ENCODE data around the gene SMIM30.
"Not testable (repeated sequence)": the region's sequence is repeated elsewhere in the genome, so short reads cannot be mapped to it uniquely, and the experiment has no call there.

Gene SMIM30

GRCh38 chr7:113118074-113118959 lies at the start of gene SMIM30:
Gene SMIM30 (minus strand): TSS chr7:113118554. CDS start chr7:113117578, 976 bp downstream.
- H3K4me3 ChIP-seq (ENCODE audit: low read depth, low read length), result peak within 1 kb of the TSS; percentile 66
- TF ChIP-seq, protein P1, sequence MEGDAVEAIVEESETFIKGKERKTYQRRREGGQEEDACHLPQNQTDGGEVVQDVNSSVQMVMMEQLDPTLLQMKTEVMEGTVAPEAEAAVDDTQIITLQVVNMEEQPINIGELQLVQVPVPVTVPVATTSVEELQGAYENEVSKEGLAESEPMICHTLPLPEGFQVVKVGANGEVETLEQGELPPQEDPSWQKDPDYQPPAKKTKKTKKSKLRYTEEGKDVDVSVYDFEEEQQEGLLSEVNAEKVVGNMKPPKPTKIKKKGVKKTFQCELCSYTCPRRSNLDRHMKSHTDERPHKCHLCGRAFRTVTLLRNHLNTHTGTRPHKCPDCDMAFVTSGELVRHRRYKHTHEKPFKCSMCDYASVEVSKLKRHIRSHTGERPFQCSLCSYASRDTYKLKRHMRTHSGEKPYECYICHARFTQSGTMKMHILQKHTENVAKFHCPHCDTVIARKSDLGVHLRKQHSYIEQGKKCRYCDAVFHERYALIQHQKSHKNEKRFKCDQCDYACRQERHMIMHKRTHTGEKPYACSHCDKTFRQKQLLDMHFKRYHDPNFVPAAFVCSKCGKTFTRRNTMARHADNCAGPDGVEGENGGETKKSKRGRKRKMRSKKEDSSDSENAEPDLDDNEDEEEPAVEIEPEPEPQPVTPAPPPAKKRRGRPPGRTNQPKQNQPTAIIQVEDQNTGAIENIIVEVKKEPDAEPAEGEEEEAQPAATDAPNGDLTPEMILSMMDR (IDR thresholded peaks at IDR 0.05; ENCODE audit: low read depth, low read length, missing control alignments), result no peak
- in situ Hi-C loops (cut with HindIII; ENCODE audit: low sequenced_read_pairs), result no loop called here
- peak; percentile 60 for DNase-seq (ENCODE audit: low read depth)

DNA sequence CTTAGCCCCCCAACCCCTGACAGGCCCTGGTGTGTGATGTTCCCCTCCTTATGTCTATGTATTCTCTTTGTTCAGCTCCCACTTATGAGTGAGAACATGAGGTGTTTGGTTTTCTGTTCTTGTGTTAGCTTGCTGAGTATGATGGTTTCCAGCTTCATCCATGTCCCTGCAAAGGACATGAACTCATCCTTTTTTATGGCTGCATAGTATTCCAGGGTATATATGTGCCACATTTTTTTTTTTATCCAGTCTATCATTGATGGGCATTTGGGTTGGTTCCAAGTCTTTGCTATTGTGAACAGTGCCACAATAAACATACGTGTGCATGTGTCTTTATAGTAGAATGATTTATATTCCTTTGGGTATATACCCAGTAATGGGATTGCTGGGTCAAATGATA lies 47.8 kb upstream of the SMIM30 start:
- in situ Hi-C loops (cut with HindIII; ENCODE audit: low sequenced_read_pairs); DNase-seq (ENCODE audit: low read depth); H3K4me3 ChIP-seq (ENCODE audit: low read depth, low read length): not testable (repeated sequence)

- H3K4me3 ChIP-seq (ENCODE audit: low read depth, low read length), result no peak overlapping the region
- TF ChIP-seq, protein P1 (IDR thresholded peaks at IDR 0.05; ENCODE audit: low read depth, low read length, missing control alignments), result no peak
- DNase-seq (ENCODE audit: low read depth), result no peak
- in situ Hi-C loops (cut with HindIII; ENCODE audit: low sequenced_read_pairs), result no loop called here
These were observed 42.7 kb upstream of the SMIM30 start for GRCh38 chr7:113161050-113161449.

- peak; percentile 15 for DNase-seq (ENCODE audit: low read depth)
- no peak overlapping the region for H3K4me3 ChIP-seq (ENCODE audit: low read depth, low read length)
- TF ChIP-seq, protein P1 (IDR thresholded peaks at IDR 0.05; ENCODE audit: low read depth, low read length, missing control alignments), result peak; percentile 84
- in situ Hi-C loops (cut with HindIII; ENCODE audit: low sequenced_read_pairs), result no loop called here
These were observed 41.5 kb upstream of the SMIM30 start for GRCh38 chr7:113159746-113160339.

GRCh38 chr7:113158756-113159155 lies 40.4 kb upstream of the SMIM30 start:
- in situ Hi-C loops (cut with HindIII; ENCODE audit: low sequenced_read_pairs), result no loop called here

DNA sequence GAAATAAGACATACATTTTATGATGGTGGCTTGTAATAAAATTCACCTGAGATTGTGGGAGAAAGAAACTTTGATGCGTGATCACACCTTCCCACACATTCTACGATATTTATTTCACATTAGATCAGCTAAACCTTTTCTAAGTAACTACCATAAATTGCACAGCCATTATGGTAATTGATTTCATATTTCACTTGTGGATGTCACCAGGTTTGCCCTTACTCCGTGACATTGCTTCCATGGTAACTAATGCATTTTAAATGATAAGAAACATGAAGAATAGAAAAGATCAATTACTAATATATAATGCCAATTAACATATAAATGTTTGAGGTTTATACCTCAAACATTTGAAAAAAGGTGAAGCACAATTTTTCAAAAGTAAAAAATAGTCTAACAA lies 35.8 kb upstream of the SMIM30 start:
- in situ Hi-C loops (cut with HindIII; ENCODE audit: low sequenced_read_pairs), result no loop called here
- TF ChIP-seq, protein P1 (IDR thresholded peaks at IDR 0.05; ENCODE audit: low read depth, low read length, missing control alignments), result no peak
- no peak for DNase-seq (ENCODE audit: low read depth)
- no peak overlapping the region for H3K4me3 ChIP-seq (ENCODE audit: low read depth, low read length)

More at GRCh38 chr7:113158756-113159155, 40.4 kb upstream of the SMIM30 start:
- no peak overlapping the region for H3K4me3 ChIP-seq (ENCODE audit: low read depth, low read length)
- no peak for DNase-seq (ENCODE audit: low read depth)
- TF ChIP-seq, protein P1 (IDR thresholded peaks at IDR 0.05; ENCODE audit: low read depth, low read length, missing control alignments), result no peak

- DNase-seq (ENCODE audit: low read depth), result no peak
- H3K4me3 ChIP-seq (ENCODE audit: low read depth, low read length), result no peak overlapping the region
- in situ Hi-C loops (cut with HindIII; ENCODE audit: low sequenced_read_pairs), result no loop called here
- TF ChIP-seq, protein P1 (IDR thresholded peaks at IDR 0.05; ENCODE audit: low read depth, low read length, missing control alignments), result no peak
These were observed 26.5 kb upstream of the SMIM30 start for GRCh38 chr7:113144817-113145216.

Measured in astrocyte of the cerebellum (primary cell).